Fibroblast of skin of left quadriceps (primary cell): ENCODE measurements around the gene BCL11A.

Source experiments
- DNase-seq, 2 experiments: peaks; one replicate each; pipeline ENCODE4 v3.0.0-alpha.2; 2013; ENCODE audit warnings: low read depth in 2 of 2

The BCL11A gene

GRCh38 chr2:60553495-60554073 is at the start of gene BCL11A:
Gene BCL11A (minus strand): TSS chr2:60553654. CDS start chr2:60553270, 384 bp downstream.
- DNase-seq = peak; percentile 86 to 88

- no peak for DNase-seq
Observed at GRCh38 chr2:60602828-60603532, 49.5 kb upstream of the BCL11A start.

GRCh38 chr2:60602388-60602787 is 48.9 kb upstream of the BCL11A start:
- DNase-seq = no peak

GRCh38 chr2:60598271-60598670 is 44.8 kb upstream of the BCL11A start:
- no peak for DNase-seq

GRCh38 chr2:60597346-60597745 is 43.9 kb upstream of the BCL11A start:
- DNase-seq = no peak

GRCh38 chr2:60596411-60596810 is 43.0 kb upstream of the BCL11A start:
- DNase-seq = no peak

GRCh38 chr2:60595953-60596352 is 42.5 kb upstream of the BCL11A start:
- DNase-seq = no peak

GRCh38 chr2:60589104-60589503 is 35.6 kb upstream of the BCL11A start:
- no peak for DNase-seq

- no peak for DNase-seq
Observed at GRCh38 chr2:60586081-60586480, 32.6 kb upstream of the BCL11A start.

GRCh38 chr2:60585276-60585675 is 31.8 kb upstream of the BCL11A start:
- DNase-seq = no peak

- DNase-seq = no peak
Observed at GRCh38 chr2:60583604-60584003, 30.1 kb upstream of the BCL11A start.

GRCh38 chr2:60581433-60582282 is 28.2 kb upstream of the BCL11A start:
- no peak for DNase-seq

GRCh38 chr2:60577682-60578283 is 24.3 kb upstream of the BCL11A start:
- no peak for DNase-seq

GRCh38 chr2:60573251-60573650 is 19.8 kb upstream of the BCL11A start:
- DNase-seq = no peak

GRCh38 chr2:60570251-60570650 is 16.8 kb upstream of the BCL11A start:
- DNase-seq = no peak

GRCh38 chr2:60569680-60570111 is 16.2 kb upstream of the BCL11A start:
- DNase-seq = no peak

GRCh38 chr2:60567919-60568768 is 14.7 kb upstream of the BCL11A start:
- DNase-seq = no peak

GRCh38 chr2:60567096-60567495 is 13.6 kb upstream of the BCL11A start:
- no peak for DNase-seq

GRCh38 chr2:60565472-60565871 is 12.0 kb upstream of the BCL11A start:
- DNase-seq = no peak

GRCh38 chr2:60560734-60561644 is 7.5 kb upstream of the BCL11A start:
- no peak for DNase-seq
